Measurements from ENCODE around the gene SH3RF3.

SH3RF3 gene

DNA sequence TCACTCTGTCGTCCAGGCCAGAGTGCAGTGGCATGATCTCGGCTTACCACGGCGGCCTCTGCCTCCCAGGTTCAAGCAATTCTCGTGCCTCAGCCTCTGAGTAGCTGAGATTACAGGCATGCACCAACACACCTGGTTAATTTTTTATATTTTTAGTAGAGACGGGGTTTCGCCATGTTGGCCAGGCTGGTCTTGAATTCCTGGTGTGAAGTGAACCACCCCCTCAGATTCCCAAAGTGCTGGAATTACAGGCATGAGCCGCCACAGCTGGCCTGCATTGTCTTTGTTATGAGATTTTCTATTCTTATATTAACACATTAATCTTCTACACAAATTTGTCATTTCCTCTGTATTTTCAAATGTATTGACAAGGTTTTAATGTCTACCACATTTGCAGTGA, 409.5 kb downstream of the SH3RF3 start:
- no peak for DNase-seq

DNA sequence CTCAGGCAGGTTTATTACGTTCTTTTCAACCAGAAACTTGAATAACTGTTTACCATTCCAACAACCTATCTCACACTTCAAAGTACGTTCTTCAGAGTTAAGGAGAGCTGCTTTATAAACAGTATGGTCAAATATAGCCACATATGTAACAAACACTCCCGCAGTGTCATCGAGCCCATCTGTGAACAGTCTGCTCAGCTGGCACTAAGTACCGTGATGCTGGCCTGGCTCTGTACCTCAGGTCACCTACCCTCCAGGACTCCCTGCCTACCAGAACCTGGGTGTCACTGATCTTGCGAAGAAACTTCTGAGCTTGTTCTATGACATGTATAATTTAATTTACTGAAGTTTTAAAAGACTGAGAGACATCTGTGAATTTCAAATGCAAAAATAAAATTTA, 413.4 kb downstream of the SH3RF3 start:
- no peak for DNase-seq

- DNase-seq, result peak; percentile 30
These were observed 417.1 kb downstream of the SH3RF3 start for GRCh38 chr2:109545828-109546713.

DNA sequence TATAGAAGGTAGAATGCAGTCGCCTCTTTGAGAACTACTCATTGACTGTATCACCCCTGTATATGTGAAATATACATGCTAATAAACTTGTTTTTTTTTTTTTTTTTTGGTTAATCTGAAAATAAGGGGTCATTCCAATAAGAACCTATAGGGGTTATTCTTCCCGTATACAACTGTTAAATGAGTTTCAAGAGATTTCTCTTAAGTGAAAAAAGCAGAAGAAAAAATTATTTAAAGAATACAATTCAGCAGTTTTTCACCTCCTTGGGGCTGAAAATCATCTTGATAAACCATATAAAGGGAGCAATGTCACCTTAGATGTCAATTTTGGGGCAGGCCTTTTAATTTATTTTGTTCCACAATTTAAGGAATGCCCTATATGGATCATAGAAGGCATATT, 418.3 kb downstream of the SH3RF3 start:
- no peak for DNase-seq

GRCh38 chr2:109549016-109549590, 420.1 kb downstream of the SH3RF3 start:
- no peak for DNase-seq

Data from activated CD4-positive, alpha-beta T cell treated with anti-CD3 and anti-CD28 coated beads for 1 hour (primary cell).